Ectodermal cell (in vitro differentiated cells): ENCODE data around the gene GRAMD4.

ENCODE experiments used
- H3K27ac ChIP-seq: 2 replicates; pipeline ENCODE4 v1.7.0; 2013; ENCODE audit warnings: mild to moderate bottlenecking, low read depth, low read length; ENCODE audit not compliant: insufficient read depth, poor library complexity, severe bottlenecking
- H3K27me3 ChIP-seq: 2 replicates; pipeline ENCODE4 v1.7.0; 2013; ENCODE audit warnings: mild to moderate bottlenecking, low read length; ENCODE audit not compliant: insufficient read depth, control insufficient read depth, poor library complexity, severe bottlenecking
- H3K36me3 ChIP-seq: one replicate; pipeline ENCODE4 v1.7.0; 2013; ENCODE audit warnings: low read length; ENCODE audit not compliant: control insufficient read depth, insufficient read depth
- H3K4me1 ChIP-seq: one replicate; pipeline ENCODE4 v1.7.0; 2013; ENCODE audit warnings: low read length; ENCODE audit not compliant: control insufficient read depth, insufficient read depth
- H3K4me3 ChIP-seq: 2 replicates; pipeline ENCODE4 v1.7.0; 2013; ENCODE audit warnings: low read depth, low read length, control low read depth; ENCODE audit not compliant: insufficient read depth
- H3K9me3 ChIP-seq: 2 replicates; pipeline ENCODE4 v1.7.0; 2013; ENCODE audit warnings: mild to moderate bottlenecking, low read length, moderate library complexity; ENCODE audit not compliant: control insufficient read depth
- WGBS, 2 experiments: methylation state at CpG; one replicate each; pipeline ENCODE4 v1.1.7; 2013; ENCODE audit warnings: missing lambda C conversion rate in 2 of 2; 5-methylcytosine and 5-hydroxymethylcytosine counted together

Gene GRAMD4

DNA sequence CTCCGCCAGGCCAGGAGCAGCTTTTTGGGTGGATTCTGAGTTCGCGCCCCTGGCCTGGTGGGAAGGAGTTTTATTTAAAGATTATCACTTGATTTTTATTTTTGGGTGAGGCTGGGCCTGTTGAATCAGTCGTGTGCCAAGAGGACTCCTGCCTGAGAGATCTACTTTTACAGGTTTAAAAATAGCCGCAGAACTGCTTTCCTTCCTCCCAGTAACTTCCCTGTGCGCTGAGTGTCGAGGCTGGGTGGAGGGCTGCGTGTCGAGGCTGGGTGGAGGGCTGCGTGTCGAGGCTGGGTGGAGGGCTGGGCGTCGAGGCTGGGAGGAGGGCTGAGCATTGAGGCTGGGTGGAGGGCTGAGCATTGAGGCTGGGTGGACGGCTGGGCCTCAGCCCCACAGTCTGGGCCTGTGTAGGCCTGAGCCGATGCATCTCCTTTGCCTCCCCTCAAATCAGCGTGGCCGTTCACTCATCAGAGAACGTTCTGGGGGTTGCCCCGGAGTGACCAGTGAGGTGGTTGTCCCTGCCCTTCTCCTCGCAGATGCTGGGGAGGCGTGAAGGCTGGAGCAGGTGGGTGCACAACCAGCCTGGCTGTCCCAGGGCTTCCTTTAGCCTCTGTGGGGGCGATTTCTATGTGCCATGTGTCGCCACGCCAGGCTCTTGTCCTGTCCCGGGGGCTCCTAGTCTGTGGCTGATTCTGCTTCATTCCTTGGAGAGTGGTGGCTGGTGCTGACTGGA, 30.1 kb downstream of the GRAMD4 start:
- H3K36me3 ChIP-seq: no peaks in the 10 kb centered on the region
- H3K27ac ChIP-seq: no peak overlapping the region
- 94 to 96% methylated on average over 25 of the region's 25 CpGs for WGBS, 2 experiments
- peaks cover 12% of the 10 kb centered on the region for H3K4me1 ChIP-seq
- no peak overlapping the region for H3K4me3 ChIP-seq
- no peaks in the 10 kb centered on the region for H3K27me3 ChIP-seq
- no peaks in the 10 kb centered on the region for H3K9me3 ChIP-seq

DNA sequence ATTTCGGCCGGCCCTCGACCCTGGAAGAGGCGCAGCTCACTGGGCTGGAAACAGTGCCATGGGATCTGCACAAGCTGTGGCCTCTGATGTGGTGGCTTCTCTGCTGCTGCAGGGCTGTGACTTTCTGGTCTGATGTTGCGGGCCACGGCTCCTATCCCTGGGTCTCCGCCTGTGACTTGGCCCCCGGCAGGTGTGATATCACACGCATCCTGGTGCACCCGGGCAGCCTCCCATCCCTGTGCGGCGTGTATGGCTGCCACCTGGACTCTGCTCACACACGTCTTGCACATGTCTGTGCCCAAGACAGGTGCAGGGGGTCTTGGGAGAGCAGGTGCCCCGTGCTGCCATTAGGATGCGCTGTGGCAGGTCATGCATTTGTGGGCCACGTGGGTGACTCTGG, 31.1 kb downstream of the GRAMD4 start:
- WGBS, 2 experiments: 95% methylated on average over 16 of the region's 16 CpGs
- Histone ChIP-seq H3K27me3 (no peaks in the 10 kb centered on the region), H3K9me3 (no peaks in the 10 kb centered on the region), H3K4me3 (no peak overlapping the region), H3K36me3 (no peaks in the 10 kb centered on the region), H3K27ac (no peak overlapping the region), H3K4me1 (peaks cover 12% of the 10 kb centered on the region)

DNA sequence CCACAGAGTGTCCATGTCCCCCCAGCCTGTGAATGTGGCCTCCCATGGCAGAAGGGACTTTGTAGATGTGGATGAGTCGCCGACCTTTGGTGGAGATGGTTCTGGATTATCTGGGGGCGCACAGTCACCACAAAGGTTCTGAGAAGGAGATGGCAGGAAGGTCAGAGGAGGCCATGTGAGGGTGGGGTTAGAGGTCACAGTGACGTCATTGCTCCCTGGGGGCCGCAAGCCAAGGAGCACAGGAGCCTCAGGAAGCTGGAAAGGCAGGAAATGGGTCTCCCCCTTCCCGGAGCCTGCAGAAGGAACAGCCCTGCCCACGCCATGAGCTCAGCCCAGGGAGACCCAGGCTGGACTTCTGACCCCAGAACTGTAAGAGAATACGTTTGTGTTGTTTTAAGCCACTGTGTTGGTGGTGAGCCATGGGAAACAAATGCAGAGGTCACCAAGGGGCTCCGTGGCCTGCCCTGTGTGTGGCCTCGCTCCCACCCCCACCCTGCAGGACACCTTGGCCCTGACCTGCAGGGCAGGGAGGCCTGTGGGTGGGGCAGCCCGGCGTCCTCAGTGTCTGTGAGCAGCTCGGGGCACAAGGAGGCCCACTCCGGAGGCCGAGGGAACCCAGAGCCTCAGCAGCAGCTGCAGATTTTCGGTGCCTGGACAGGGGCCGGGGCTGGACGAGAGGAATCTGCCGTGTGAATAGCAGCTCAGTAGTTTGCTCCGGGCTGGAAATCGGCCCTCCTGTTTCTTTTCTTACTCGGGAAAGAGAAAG, 32.1 kb downstream of the GRAMD4 start:
- WGBS, 2 experiments: 86 to 88% methylated on average over 22 of the region's 22 CpGs
- H3K36me3 ChIP-seq: no peaks in the 10 kb centered on the region

DNA sequence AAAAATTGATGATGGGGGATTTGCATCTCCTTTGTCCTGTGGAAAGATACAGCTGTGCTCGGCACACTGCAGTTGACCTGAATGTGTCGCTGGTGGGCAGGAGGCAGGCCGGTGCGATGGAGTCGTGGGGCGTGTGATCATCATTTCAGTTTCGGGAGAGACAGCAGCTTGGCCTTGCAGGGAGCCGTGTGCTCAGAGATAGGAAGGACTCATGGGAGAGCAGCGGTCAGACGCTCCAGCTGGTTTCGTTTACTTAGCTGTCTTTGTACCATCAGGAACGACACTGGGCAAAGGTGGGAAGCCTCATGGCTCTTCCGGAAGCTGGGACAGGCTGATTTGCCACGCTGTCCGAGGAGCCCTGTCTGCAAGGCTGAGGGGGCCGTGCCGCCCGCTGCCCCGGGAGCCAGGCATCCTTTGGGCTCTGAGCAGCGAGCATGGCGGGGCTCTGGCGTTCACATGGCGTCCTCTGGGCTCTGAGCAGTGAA, 32.7 kb downstream of the GRAMD4 start:
- Histone ChIP-seq H3K27ac (no peak overlapping the region), H3K27me3 (no peaks in the 10 kb centered on the region), H3K4me3 (no peak overlapping the region), H3K9me3 (no peaks in the 10 kb centered on the region), H3K36me3 (no peaks in the 10 kb centered on the region), H3K4me1 (peaks cover 12% of the 10 kb centered on the region)
- WGBS, 2 experiments: 83 to 84% methylated on average over 23 of the region's 23 CpGs

More for the DNA sequence above, 32.1 kb downstream of the GRAMD4 start:
- H3K9me3 ChIP-seq: no peaks in the 10 kb centered on the region
- H3K27ac ChIP-seq: no peak overlapping the region
- no peak overlapping the region for H3K4me3 ChIP-seq
- H3K27me3 ChIP-seq: no peaks in the 10 kb centered on the region
- H3K4me1 ChIP-seq: peaks cover 12% of the 10 kb centered on the region

DNA sequence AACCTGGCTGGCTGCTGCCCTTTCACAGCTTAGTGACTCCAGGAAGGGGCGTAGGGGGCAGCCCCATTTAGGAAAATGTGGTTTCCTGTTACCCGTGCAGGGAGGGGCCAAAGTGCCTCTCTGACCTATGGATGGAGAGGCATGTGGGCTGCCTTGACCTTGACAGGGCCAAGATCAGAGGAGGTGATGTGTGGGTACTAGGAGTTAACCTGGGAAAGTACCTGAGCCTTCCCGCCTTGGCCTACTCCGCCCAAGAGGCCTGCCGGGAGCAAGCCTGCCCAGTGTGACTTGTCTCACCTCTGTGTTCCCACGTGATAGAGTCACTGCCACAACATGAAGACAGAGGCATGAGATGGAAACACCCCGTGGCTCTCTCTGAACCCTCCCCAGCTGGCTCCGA, 33.4 kb downstream of the GRAMD4 start:
- no peak overlapping the region for H3K4me3 ChIP-seq
- H3K36me3 ChIP-seq: no peaks in the 10 kb centered on the region
- H3K27me3 ChIP-seq: no peaks in the 10 kb centered on the region
- 91 to 92% methylated on average over 8 of the region's 8 CpGs for WGBS, 2 experiments
- H3K4me1 ChIP-seq: peaks cover 12% of the 10 kb centered on the region
- no peak overlapping the region for H3K27ac ChIP-seq
- H3K9me3 ChIP-seq: no peaks in the 10 kb centered on the region

DNA sequence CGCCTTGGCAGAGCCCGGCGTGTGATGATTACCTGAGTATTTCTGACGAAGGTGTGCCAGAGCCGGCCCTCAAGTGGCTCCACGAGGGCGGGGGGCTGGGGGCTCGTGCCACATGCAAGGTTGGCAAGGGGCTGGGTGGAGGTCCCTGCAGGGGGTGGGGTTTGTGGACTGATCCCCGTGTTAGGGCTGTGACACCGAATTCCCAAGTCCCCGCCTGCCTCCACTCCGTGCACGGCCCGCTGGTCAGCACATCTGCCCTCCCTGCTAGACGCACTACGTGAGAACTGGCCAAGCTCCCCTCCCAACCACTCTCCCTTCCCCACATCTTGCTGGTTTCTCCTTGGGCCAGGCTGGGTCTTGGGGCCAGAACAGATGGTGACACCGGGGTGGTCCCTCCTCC, 34.2 kb downstream of the GRAMD4 start:
- Histone ChIP-seq H3K27ac (no peak overlapping the region), H3K4me3 (no peak overlapping the region), H3K36me3 (no peaks in the 10 kb centered on the region), H3K9me3 (no peaks in the 10 kb centered on the region), H3K4me1 (peaks cover 12% of the 10 kb centered on the region), H3K27me3 (no peaks in the 10 kb centered on the region)
- 90 to 92% methylated on average over 17 of the region's 17 CpGs for WGBS, 2 experiments

DNA sequence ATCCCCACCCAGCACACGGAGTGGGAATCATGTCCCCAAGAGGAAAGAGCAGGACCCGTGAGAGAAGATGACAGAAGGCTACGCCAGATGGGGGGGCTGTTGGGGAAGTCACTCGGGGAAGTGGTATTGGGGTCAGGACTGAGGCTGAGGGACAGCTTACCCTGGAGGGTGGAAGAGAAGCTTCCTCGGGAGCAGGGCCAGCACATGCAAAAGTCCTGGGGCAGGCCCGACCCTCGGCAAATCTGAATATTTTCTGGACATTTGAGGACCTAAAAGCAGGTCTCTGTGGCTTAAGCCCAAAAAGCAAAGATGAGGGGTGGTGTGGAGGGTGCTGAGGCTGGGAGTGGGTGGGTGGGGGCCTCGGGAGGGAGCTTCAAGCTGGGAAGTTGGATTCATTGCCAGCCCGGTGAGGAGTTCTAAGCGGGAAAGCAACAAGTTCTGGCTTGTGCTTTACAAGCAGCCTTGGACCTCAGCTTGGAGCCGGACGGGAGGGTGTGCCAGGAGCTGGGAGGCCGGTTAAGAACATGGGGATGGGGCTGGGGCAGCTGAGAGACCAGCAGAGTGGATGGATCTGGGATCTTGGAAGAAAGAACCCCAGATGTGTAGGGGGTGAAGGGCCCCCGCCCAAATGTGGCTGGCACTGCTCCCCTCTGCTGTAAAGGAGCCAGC, 34.9 kb downstream of the GRAMD4 start:
- 92 to 94% methylated on average over 14 of the region's 14 CpGs for WGBS, 2 experiments
- Histone ChIP-seq H3K4me3 (no peak overlapping the region), H3K9me3 (no peaks in the 10 kb centered on the region)

DNA sequence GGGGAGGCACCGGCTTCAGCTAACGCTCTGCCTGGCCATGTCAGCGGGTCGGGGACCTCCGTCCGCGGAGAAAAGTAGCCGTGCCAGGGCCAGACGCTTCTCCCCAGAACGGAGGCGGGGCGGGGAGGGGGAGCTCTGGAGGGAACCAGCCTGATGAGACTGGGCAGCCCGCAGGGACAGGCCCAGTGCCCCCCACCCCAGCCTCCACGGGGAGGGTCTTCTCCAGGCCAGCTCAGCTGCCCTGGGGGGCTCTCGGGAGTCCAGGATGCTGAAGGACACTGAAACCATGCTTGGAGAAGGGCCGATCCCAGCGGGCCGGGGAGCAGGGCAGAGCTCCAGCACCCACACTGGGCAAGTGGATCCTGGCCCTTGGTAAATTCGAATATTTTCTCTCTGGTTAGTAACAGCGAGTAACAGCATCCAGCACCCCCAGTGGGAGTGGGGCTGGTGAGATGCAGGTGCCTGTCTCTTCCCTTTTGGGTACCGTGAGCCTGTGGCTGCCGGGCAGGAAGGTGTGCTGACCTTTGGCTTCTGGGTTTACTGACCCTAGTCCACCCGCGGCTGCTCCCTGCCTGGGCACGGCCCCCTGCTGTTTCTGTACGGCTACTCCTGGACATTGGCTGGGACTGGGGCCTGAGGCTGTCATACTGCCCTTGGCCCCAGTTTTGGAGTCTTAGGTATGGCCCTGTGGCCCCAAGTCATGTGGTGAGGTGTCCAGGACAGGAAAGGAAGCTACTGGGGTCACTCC, 35.8 kb downstream of the GRAMD4 start:
- H3K9me3 ChIP-seq: no peaks in the 10 kb centered on the region
- WGBS, 2 experiments: 92 to 94% methylated on average over 26 of the region's 26 CpGs
- H3K27ac ChIP-seq: no peak overlapping the region
- no peaks in the 10 kb centered on the region for H3K27me3 ChIP-seq
- H3K4me3 ChIP-seq: no peak overlapping the region
- peaks cover 12% of the 10 kb centered on the region for H3K4me1 ChIP-seq
- H3K36me3 ChIP-seq: no peaks in the 10 kb centered on the region

More for the DNA sequence above, 34.9 kb downstream of the GRAMD4 start:
- H3K27ac ChIP-seq: no peak overlapping the region
- peaks cover 12% of the 10 kb centered on the region for H3K4me1 ChIP-seq
- H3K27me3 ChIP-seq: no peaks in the 10 kb centered on the region
- H3K36me3 ChIP-seq: no peaks in the 10 kb centered on the region

DNA sequence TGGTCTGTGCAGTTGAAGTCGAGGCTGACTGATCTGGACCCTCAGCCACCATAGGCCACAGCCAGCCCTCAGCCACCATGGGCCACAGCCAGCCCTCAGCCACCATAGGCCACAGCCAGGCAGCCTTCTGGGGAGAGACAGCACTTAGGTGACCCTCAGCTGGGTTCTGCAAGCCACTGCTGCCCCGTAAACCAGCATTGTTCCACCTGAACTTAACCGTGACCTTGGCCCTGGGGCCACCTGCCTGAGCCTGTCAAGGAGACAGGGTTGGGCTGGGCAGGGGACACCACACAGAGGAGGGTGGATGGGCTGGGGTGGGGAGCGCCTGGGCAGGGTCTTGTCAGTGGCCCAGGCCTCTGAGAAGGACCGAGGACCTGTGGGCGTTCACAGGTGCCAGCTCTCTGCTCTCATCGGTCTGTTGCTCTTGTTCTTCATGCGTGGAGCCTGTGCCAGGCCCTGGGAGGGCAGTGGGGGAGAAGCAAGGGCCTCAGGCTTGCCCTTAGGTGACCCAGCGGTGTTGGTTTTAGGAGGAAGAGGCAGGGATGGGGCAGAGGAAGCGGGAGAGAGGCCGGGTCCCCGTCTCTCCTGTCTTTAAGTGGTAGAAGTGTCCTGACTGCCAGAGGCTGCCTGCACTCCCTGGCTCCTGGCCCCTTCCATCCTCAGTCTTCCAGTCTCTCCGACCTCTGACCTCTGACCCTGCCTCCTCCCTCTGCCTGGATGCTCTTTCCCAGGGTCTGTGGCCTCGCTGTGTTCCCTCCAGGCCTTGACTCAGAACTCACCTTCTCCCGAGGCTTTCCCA, 36.9 kb downstream of the GRAMD4 start:
- no peaks in the 10 kb centered on the region for H3K27me3 ChIP-seq
- H3K27ac ChIP-seq: no peak overlapping the region
- peaks cover 12% of the 10 kb centered on the region for H3K4me1 ChIP-seq
- no peaks in the 10 kb centered on the region for H3K9me3 ChIP-seq
- H3K36me3 ChIP-seq: no peaks in the 10 kb centered on the region
- 94% methylated on average over 15 of the region's 15 CpGs for WGBS, 2 experiments
- H3K4me3 ChIP-seq: no peak overlapping the region
